ENCODE data around the gene TMIGD3. TPM values are rescaled to one million over a fixed set of nuclear protein-coding genes. Genes with fewer than 3 reads are reported as not detected.
"Not testable (repeated sequence)": the region's sequence is repeated elsewhere in the genome, so short reads cannot be mapped to it uniquely, and the experiment has no call there.

Gene TMIGD3
- total RNA-seq = not detected

DNA sequence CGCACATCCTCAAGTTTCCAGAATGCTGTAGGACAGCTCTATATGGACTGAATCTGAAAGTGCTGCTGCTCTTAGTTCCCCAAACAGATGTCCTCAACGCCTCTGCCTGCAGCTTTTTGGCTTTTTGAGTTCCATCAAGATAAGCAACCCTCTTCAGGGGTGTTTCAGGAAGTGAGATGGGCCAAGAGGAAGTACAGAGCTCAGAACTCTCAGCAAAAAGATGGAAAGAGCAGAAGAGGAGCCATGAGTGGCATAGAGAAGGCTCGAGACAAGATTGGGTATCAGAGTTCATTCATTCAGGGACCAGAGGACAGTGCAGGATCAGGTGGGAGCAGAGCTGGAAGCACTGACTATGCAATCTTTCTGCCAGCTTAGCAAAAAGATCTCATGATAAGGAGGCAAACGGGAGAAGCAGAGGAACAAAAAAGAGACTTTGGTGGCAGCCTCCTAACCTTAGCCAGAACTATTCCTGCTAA is at the start of gene TMIGD3, which contains the start of gene ADORA3:
Gene TMIGD3 (minus strand): TSS at position 49 of the 476 bp plus-strand sequence. CDS start 279 bp downstream, outside the sequence.
Gene ADORA3 (minus strand): TSS at position 49 of the 476 bp plus-strand sequence. CDS start 279 bp downstream, outside the sequence.
- no peaks in the 10 kb centered on the region for H3K9me3 Mint-ChIP-seq
- CTCF ChIA-PET = interaction anchor here (0.8 to 1.2 kb wide), 2 partner anchors 26 to 244 kb away, joined by 3 to 4 read pairs; no protein-coding TSS in a partner anchor

DNA sequence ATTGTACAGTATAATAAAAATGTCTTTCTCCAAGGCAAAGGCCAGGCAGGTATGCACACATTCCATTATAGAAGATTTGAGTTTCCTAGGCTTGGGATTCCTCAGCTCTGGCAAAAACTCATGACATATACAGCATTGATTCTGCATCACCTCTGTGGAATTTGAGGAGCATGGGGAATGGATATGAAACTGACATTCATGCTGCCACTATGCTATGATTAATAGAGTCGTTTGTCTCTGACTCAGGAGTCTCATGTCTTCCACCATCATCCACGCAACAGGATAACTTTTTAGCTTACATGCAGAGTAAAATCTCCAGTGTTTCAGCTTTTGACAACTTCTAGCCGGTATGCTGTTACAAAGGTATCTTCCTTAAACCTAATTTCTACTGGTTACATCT is 49.8 kb upstream of the TMIGD3 start:
- peaks cover 7% of the 10 kb centered on the region for H3K36me3 Mint-ChIP-seq (ENCODE audit: low read depth)
- no peak for DNase-seq
- no peak overlapping the region for H3K4me3 Mint-ChIP-seq
- no peak overlapping the region for H3K27ac Mint-ChIP-seq
- ChIA-PET POLR2A (no interaction called here), CTCF (interaction anchor here (0.6 to 1.3 kb wide), 4 partner anchors 14 to 77 kb away, joined by 3 to 4 read pairs (median 3); no protein-coding TSS in a partner anchor)
- H3K27me3 Mint-ChIP-seq = peaks cover 4% of the 10 kb centered on the region
- no peaks in the 10 kb centered on the region for H3K9me3 Mint-ChIP-seq
- H3K4me1 Mint-ChIP-seq = peaks cover 4% of the 10 kb centered on the region

More for the DNA sequence above, at the start of gene TMIGD3, which contains the start of gene ADORA3:
- peaks cover 4% of the 10 kb centered on the region for H3K27me3 Mint-ChIP-seq
- H3K4me3 Mint-ChIP-seq = no peak within 1 kb of the TSS
- H3K36me3 Mint-ChIP-seq (ENCODE audit: low read depth) = no peaks in the 10 kb centered on the region
- peak within 1 kb of the TSS; percentile 10 for H3K27ac Mint-ChIP-seq
- peaks cover 64% of the 10 kb centered on the region for H3K4me1 Mint-ChIP-seq
- POLR2A ChIA-PET = interaction anchor here (0.6 to 6.9 kb wide), 6 partner anchors 8 to 121 kb away, joined by 3 to 175 read pairs (median 3); partner anchors contain the start of gene C1orf162
- no peak for DNase-seq

DNA sequence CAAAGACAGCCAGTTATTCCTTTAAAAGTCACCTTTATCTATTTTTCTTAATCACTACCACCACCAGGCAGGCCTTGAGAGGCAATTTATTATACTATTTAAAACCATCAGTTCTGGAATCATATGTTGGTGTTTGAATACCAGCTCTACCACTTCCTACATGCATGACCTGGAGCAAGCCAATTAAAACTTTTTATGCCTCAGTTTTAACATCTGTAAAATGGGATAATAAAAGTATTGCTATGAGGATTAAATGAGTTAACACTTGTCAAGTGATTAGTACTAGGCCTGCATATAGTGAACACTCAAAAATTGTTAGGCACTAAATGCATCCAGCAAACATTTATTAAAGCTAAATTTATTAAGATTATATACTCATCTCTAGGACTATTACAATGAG is 49.2 kb upstream of the TMIGD3 start:
- Mint-ChIP-seq H3K4me1 (peaks cover 4% of the 10 kb centered on the region), H3K9me3 (no peaks in the 10 kb centered on the region), H3K36me3 (ENCODE audit: low read depth) (peaks cover 7% of the 10 kb centered on the region), H3K27me3 (peaks cover 4% of the 10 kb centered on the region), H3K27ac (no peak overlapping the region), H3K4me3 (no peak overlapping the region)
- ChIA-PET CTCF (interaction anchor here (1.3 kb wide), 1 partner anchor 15 kb away, joined by 3 read pairs; no protein-coding TSS in a partner anchor), POLR2A (no interaction called here)
- DNase-seq = no peak

DNA sequence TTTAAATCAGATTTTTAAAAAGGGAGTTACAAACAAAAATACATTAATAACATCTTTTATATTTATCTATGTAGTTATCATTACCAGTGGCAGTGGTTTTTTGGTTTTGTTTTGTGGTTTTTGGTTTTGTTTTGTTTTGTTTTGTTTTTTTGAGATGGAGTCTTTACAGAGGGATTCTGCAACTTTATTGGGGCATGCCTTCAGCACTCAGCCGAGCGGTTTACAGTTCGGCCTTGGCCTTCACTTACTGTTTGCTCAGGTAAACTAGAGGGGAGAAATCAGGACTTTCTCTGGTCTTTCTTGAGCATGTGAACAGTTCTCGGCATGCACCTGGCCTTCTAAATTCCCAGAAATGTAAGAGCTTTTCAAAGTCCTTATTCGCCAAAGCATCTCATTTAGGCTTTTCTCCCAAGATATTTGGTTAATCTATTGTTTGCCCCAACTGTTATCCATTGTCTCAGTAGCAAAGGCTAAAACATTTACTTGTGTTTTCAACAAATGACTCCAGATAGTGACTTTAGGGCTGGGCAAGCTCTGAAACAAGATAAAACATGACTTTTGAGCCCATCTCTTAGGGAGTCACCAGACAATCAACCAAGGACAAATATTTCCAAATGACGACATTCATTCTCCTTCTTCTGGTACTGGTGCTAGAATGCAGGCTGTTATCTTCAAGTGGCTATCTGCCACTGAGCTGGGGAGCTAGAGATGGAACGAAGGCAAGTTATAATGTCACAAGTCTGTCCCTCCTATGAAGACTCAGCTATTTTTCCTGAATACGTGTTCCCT is 48.4 kb upstream of the TMIGD3 start:
- CTCF ChIA-PET = interaction anchor here (1.0 kb wide), 1 partner anchor 12 kb away, joined by 3 read pairs; no protein-coding TSS in a partner anchor
- Mint-ChIP-seq H3K9me3 (no peaks in the 10 kb centered on the region), H3K27ac (no peak overlapping the region), H3K36me3 (ENCODE audit: low read depth) (peaks cover 7% of the 10 kb centered on the region), H3K4me1 (peaks cover 4% of the 10 kb centered on the region), H3K4me3 (no peak overlapping the region), H3K27me3 (peaks cover 6% of the 10 kb centered on the region)
- POLR2A ChIA-PET = interaction anchor here (1.1 to 1.3 kb wide), 2 partner anchors 35 to 44 kb away, joined by 3 read pairs; no protein-coding TSS in a partner anchor
- DNase-seq = no peak

DNA sequence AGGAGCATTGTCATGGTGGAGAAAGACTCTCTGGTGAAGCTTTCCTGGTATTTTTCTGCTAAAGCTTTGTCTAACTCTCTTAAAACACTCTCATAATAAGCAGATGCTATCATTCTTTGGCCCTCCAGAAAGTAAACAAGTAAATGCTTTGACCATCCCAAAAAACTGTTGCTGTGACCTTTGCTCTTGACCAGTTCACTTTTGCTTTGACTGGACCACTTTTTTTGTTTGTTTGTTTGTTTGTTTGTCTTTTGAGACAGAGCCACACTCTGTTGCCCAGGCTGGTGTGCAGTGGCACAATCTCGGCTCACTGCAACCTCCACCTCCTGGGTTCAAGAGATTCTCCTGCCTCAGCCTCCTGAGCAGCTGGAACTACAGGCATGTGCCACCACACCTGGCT is 44.4 kb upstream of the TMIGD3 start:
- CTCF ChIA-PET; H3K27ac Mint-ChIP-seq; H3K36me3 Mint-ChIP-seq (ENCODE audit: low read depth); POLR2A ChIA-PET; H3K9me3 Mint-ChIP-seq; H3K4me1 Mint-ChIP-seq; H3K4me3 Mint-ChIP-seq; DNase-seq: not testable (repeated sequence)
- peaks cover 16% of the 10 kb centered on the region for H3K27me3 Mint-ChIP-seq

DNA sequence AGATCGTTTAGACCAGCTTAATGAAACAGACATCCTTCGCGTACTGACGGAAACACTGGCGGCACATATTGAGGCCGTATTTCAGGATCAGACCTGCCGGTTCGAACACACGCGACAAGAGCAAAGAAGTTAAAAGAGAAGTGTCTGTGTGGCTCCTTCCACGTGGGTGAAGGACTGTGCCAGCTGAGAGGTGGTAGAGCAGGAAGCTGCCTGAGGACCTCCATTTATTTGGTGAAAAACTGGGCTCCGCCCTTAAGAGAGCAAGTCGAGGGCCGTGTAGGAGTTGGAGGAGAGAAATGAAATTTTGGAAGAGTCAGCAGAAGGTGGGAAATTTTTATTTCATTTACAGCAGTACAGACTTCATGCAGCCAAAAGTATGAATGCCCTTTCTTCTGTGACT is 38.8 kb upstream of the TMIGD3 start:
- Mint-ChIP-seq H3K27me3 (peaks cover 18% of the 10 kb centered on the region), H3K27ac (no peak overlapping the region), H3K4me3 (no peak overlapping the region), H3K9me3 (peaks cover 12% of the 10 kb centered on the region), H3K4me1 (peaks cover 3% of the 10 kb centered on the region), H3K36me3 (ENCODE audit: low read depth) (peaks cover 3% of the 10 kb centered on the region)
- no peak for DNase-seq
- CTCF ChIA-PET = no interaction called here
- POLR2A ChIA-PET = no interaction called here

DNA sequence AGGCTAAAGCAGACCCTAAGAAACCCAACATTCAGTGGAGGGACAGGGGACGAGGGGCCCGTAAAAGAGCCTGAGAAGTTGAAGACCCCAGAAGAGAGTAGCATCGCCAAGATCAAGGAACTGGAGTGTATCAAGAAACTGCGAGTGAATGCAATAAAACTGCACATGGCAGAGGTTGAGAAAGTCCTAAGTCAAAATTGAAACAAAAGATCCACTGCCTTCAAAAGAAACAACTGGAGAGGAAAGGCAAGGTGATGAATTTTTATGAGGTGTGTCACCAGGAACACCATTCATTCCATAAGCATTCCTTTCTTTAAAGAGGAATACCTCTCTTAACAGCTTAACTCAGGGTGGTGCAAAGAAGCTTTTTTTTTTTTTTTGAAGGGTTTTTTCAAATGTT is 38.3 kb upstream of the TMIGD3 start:
- peaks cover 3% of the 10 kb centered on the region for H3K36me3 Mint-ChIP-seq (ENCODE audit: low read depth)
- DNase-seq = no peak
- no peak overlapping the region for H3K27ac Mint-ChIP-seq
- peaks cover 15% of the 10 kb centered on the region for H3K27me3 Mint-ChIP-seq
- H3K4me3 Mint-ChIP-seq = no peak overlapping the region
- ChIA-PET CTCF (no interaction called here), POLR2A (no interaction called here)
- peaks cover 12% of the 10 kb centered on the region for H3K9me3 Mint-ChIP-seq
- H3K4me1 Mint-ChIP-seq = peaks cover 3% of the 10 kb centered on the region

DNA sequence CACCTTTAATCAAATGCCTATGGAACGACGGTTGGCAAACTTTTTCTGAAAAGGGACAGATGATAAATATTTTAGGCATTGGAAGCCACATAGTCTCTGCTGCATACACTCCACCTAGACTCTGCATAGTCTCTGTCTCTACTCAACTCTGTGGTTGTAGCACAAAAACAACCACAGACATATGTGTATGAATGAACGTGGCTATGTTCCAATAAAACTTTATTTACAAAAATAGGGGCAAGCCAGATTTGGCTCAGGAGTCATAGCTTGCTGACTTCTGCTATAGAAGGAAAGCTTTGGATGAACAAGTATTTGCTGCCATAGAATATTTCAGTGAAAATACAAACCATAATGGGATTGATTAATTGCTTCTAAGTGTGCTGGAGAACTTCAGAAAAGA is 37.5 kb upstream of the TMIGD3 start:
- ChIA-PET POLR2A (no interaction called here), CTCF (no interaction called here)
- Mint-ChIP-seq H3K9me3 (peaks cover 12% of the 10 kb centered on the region), H3K27me3 (peaks cover 13% of the 10 kb centered on the region), H3K4me1 (peaks cover 3% of the 10 kb centered on the region), H3K36me3 (ENCODE audit: low read depth) (peaks cover 2% of the 10 kb centered on the region), H3K4me3 (no peak overlapping the region), H3K27ac (no peak overlapping the region)
- no peak for DNase-seq

DNA sequence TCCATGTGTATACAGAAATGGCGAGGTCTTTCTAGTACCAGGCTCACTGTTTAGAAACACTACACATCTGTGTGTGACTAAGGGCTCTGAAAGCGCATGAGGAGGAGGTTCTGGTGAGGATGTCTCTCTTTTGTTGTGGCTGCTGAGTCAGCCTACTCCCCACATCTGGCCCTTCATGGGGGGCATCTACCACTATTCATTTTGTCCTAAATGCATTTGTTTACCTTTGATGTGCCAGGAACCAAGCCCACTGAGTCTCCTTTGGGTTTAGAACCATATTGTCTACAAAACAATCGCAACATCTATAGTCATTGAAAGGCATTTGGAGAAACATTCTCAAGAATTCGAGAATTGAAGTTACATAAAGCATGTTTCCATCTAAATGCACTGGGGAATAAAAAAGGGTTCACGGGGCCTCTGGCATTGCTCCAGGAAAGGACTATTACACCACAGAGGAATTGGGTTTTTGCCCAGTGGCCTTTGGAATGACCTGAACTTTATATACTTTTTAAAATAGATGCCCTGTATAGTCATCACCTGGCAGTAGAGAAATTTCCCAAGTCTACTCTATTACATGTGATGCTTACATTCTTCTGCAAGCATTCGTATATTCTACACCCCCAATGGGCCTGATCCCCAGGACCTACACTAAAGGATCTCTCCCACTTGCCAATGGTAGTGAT is 35.1 kb upstream of the TMIGD3 start:
- H3K27ac Mint-ChIP-seq = no peak overlapping the region
- H3K4me3 Mint-ChIP-seq = no peak overlapping the region
- DNase-seq = no peak
- H3K27me3 Mint-ChIP-seq = peaks cover 8% of the 10 kb centered on the region
- CTCF ChIA-PET = interaction anchor here (1.4 kb wide), 1 partner anchor 13 kb away, joined by 3 read pairs; no protein-coding TSS in a partner anchor
- H3K36me3 Mint-ChIP-seq (ENCODE audit: low read depth) = peaks cover 2% of the 10 kb centered on the region
- peaks cover 3% of the 10 kb centered on the region for H3K4me1 Mint-ChIP-seq
- H3K9me3 Mint-ChIP-seq = peaks cover 5% of the 10 kb centered on the region
- POLR2A ChIA-PET = no interaction called here

DNA sequence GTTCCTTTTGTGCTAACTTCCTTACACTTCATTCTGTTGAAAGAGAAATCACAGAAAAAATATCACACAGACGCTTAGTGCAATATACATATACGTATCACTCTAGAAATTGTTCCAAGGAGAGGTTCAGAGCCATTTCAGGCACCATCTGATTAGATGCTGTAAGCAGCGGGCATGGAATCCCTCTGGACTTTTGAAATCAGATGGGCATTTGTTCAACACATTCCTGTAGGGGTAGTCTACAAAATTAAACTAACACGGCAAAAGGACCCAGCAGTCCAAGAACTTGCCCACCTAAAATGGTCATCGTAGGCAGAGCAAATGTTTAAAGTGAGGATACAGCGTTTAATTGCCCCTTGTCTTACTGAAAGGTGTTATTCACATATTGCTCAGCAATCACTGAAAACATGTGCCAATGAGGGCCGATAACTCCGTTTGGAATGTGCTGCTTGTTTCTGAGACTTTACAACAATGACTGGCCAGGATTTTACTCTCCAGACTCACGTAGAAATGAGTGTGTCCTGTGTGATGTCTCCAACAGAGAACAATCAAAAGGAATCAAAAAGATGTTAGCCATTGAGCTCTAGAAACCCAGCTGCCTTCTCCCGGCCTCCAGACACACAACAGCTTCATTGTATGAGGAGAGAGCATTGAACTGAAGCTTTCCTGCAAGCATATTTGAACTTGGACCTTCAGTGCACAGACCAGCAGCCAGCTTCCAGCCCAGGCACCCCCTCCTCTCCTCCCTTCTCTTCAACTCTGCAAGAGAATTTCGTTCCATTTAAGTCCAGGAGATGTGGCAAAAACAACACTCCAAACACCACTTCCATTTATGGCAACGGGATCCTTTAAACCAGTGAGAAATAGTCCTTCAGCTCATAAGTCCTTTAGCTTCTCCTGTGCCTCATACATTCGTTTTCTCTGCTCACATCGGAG is 32.1 kb upstream of the TMIGD3 start:
- peaks cover 8% of the 10 kb centered on the region for H3K9me3 Mint-ChIP-seq
- peaks cover 3% of the 10 kb centered on the region for H3K4me1 Mint-ChIP-seq
- POLR2A ChIA-PET = interaction anchor here (0.7 to 1.2 kb wide), 2 partner anchors 63 to 111 kb away, joined by 3 read pairs; no protein-coding TSS in a partner anchor
- H3K36me3 Mint-ChIP-seq (ENCODE audit: low read depth) = peaks cover 2% of the 10 kb centered on the region
- CTCF ChIA-PET = no interaction called here
- DNase-seq = no peak
- no peak overlapping the region for H3K4me3 Mint-ChIP-seq
- H3K27ac Mint-ChIP-seq = no peak overlapping the region
- peaks cover 7% of the 10 kb centered on the region for H3K27me3 Mint-ChIP-seq

DNA sequence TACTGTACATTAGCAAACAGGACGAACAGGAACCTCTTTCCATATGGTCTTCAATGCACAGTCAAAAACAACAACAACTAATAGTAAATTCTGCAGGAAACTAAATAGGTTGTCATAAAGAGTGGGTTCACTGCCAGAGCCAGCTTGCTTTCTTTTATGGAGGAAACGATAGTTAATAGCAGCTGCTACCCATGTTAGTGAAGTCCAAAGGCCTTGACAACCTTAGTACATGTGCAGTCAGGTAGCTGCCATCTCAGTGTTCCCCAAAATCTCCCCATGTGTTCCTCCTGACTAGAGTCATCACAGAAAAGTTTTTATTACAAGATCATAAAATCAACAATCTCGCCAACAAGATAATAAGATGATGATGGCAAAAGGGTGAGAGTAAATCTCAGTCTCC is 16.6 kb upstream of the TMIGD3 start:
- POLR2A ChIA-PET = no interaction called here
- peaks cover 2% of the 10 kb centered on the region for H3K36me3 Mint-ChIP-seq (ENCODE audit: low read depth)
- no peak for DNase-seq
- H3K9me3 Mint-ChIP-seq = peaks cover 2% of the 10 kb centered on the region
- CTCF ChIA-PET = interaction anchor here (1.4 to 4.6 kb wide), 2 partner anchors 12 to 128 kb away, joined by 3 to 32 read pairs; no protein-coding TSS in a partner anchor
- H3K4me1 Mint-ChIP-seq = peaks cover 23% of the 10 kb centered on the region
- H3K27ac Mint-ChIP-seq = no peak overlapping the region
- H3K27me3 Mint-ChIP-seq = peaks cover 2% of the 10 kb centered on the region
- no peak overlapping the region for H3K4me3 Mint-ChIP-seq
